Kidney epithelial cell (primary cell): ENCODE measurements around the gene C6orf118. TPM values are rescaled to one million over a fixed set of nuclear protein-coding genes. Genes with fewer than 3 reads are reported as not detected.

ENCODE experiments used
- DNase-seq: peaks from one replicate; pipeline ENCODE4 v3.0.0-alpha.2; 2010; ENCODE audit warnings: low read depth
- H3K27me3 ChIP-seq: 2 replicates; pipeline ENCODE4 v1.6.0; 2011; ENCODE audit warnings: low read length; ENCODE audit not compliant: control insufficient read depth, insufficient read depth
- H3K36me3 ChIP-seq: 2 replicates; pipeline ENCODE4 v1.5.1; 2011; ENCODE audit warnings: low read length; ENCODE audit not compliant: control insufficient read depth, insufficient read depth
- H3K4me3 ChIP-seq: 2 replicates; pipeline ENCODE4 v1.5.1; 2011; ENCODE audit warnings: low read depth, mild to moderate bottlenecking, control low read depth, low read length
- total RNA-seq: library from RNA; depleted of rRNA; stranded (reverse); fragments of >200 nt; gene quantifications from 2 replicates; pipeline ENCODE4 v1.2.3, GENCODE V29; 2015
- TF ChIP-seq, protein P1 (sequence below): IDR thresholded peaks from 2 replicates; pipeline ENCODE4 v1.5.1; 2011; ENCODE audit warnings: mild to moderate bottlenecking, moderate library complexity, low read length, control low read depth, inconsistent platforms; ENCODE audit not compliant: insufficient read depth, poor library complexity, severe bottlenecking

C6orf118 gene
- total RNA-seq, 1 donor from 2014 or later = 0.04 TPM

DNA sequence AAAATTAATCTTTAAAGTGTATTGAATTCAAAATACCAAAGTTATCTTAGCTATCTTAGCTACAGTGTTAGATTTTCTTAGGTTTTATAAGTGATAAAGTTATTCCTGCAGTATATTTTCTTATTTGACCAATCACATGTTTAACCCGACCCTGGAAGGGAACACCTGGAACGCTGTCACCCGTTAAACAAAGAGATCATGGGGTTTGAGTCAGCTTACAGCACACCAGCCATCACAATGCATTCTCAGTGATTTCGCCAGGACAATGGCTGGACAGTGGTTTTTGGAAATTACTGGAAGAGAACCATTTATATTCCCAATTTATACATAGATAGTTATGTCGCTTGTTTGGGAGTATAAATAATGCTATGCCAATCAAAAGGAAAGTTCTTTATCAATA lies 10.5 kb downstream of the C6orf118 start:
- Histone ChIP-seq H3K36me3 (no peaks in the 10 kb centered on the region), H3K27me3 (no peaks in the 10 kb centered on the region), H3K4me3 (no peak overlapping the region)
- DNase-seq = no peak
- TF ChIP-seq, protein P1, sequence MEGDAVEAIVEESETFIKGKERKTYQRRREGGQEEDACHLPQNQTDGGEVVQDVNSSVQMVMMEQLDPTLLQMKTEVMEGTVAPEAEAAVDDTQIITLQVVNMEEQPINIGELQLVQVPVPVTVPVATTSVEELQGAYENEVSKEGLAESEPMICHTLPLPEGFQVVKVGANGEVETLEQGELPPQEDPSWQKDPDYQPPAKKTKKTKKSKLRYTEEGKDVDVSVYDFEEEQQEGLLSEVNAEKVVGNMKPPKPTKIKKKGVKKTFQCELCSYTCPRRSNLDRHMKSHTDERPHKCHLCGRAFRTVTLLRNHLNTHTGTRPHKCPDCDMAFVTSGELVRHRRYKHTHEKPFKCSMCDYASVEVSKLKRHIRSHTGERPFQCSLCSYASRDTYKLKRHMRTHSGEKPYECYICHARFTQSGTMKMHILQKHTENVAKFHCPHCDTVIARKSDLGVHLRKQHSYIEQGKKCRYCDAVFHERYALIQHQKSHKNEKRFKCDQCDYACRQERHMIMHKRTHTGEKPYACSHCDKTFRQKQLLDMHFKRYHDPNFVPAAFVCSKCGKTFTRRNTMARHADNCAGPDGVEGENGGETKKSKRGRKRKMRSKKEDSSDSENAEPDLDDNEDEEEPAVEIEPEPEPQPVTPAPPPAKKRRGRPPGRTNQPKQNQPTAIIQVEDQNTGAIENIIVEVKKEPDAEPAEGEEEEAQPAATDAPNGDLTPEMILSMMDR = no peak

DNA sequence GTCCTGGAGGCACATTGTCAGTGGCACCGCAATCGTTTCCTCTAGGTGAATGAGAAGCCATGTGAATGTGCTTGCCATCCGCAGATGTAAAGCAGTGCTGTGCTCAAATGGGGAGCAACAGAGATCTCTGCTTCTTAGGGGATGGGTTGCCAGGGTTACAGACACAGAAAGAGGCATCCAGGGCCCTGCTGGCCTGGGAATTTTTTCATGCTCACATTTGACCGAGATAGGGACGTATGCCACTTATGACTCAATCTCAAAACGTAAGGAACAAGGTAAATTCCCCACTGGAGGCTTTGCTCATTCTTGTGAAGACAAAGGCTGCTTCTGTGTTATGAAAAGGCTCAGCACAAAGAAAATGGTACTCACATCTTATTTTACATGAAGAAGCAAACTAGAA lies 11.0 kb downstream of the C6orf118 start:
- H3K4me3 ChIP-seq = no peak overlapping the region
- H3K27me3 ChIP-seq = no peaks in the 10 kb centered on the region
- H3K36me3 ChIP-seq = no peaks in the 10 kb centered on the region
- TF ChIP-seq, protein P1 = no peak
- no peak for DNase-seq

DNA sequence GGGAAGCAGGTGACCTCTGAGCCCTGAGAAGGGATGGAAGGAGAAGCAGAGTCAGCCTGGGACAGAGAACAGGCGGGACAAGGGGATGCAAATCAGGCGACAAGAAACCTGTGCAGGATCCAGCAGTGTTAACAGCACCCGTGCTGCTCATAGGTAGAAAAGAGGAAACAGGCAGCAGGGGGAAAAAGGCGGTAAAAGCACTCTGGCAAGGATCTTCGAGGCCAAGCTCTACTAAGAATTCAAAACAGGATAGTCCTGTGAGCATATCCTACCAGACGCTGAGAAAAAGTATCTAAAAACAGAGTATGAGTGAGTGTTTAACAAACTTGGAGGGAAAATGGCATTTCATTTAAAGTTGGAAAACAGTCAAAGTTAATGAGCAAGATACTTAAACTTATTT lies 16.7 kb downstream of the C6orf118 start:
- Histone ChIP-seq H3K27me3 (no peaks in the 10 kb centered on the region), H3K36me3 (no peaks in the 10 kb centered on the region), H3K4me3 (no peak overlapping the region)
- TF ChIP-seq, protein P1 = no peak
- no peak for DNase-seq

DNA sequence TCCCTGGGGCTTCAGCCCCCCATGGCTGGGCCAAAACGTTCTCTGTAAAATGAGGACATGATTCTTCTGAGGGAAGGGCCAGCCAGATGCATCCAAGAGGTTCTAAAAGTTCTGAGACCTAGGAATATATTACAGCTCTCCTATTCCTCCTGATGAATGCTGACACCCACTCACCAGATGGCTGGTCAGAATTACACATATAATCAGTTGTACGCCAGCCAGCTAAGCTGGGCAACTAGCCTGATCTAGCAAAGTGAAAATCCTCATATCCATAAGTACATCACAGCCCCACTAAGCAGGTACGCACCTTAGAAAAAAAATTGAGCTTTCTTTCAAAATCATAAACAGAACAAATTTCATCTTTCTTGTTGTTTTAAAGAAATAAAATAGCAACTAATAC lies 34.8 kb downstream of the C6orf118 start:
- Histone ChIP-seq H3K4me3 (no peak overlapping the region), H3K36me3 (no peaks in the 10 kb centered on the region), H3K27me3 (no peaks in the 10 kb centered on the region)
- TF ChIP-seq, protein P1 = no peak
- no peak for DNase-seq

DNA sequence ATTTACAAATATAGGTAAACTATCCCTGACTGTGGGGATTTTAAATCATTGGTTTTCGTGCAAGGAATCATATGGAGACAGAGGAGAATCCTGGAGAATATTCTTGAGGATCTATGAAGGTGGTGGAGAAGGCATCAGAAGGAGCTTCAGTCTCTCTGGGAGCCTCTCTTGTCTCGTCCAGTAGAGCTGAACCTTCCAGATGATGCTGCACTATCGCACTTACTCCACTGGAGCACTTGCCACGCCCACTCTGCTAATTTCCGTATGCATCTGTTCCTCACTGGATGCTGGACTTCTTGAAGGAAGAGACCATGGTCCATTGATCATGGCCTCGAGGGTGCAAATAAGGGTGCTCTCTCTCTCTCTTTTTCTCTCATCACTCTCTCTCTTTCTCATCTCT lies 36.8 kb downstream of the C6orf118 start:
- no peaks in the 10 kb centered on the region for H3K36me3 ChIP-seq
- TF ChIP-seq, protein P1 = no peak
- no peak overlapping the region for H3K4me3 ChIP-seq
- no peak for DNase-seq
- H3K27me3 ChIP-seq = no peaks in the 10 kb centered on the region

DNA sequence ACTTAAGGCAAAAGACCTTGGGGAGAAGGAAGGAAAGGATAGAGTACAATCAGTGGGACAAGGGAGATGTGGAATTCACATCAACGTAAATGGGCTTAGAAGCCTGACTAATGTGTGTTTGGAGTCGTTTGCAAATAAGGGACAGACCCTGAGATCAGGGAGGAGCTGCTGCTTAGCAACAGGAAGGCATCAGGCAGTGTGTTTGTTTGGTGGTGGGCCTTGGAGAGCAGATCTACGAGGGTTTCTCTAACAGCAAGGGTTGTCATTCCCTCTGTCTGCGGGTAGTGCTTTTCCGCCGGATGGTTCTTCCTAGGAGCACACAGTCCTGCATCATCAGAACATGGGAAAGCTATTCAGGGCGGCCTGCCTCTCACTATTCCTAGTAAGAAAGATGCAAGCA lies 40.4 kb downstream of the C6orf118 start:
- H3K4me3 ChIP-seq = no peak overlapping the region
- DNase-seq = no peak
- no peaks in the 10 kb centered on the region for H3K36me3 ChIP-seq
- H3K27me3 ChIP-seq = no peaks in the 10 kb centered on the region
- TF ChIP-seq, protein P1 = no peak
